ENCODE measurements around the gene CALD1.
"Not testable (repeated sequence)": the region's sequence is repeated elsewhere in the genome, so short reads cannot be mapped to it uniquely, and the experiment has no call there.

The CALD1 gene

GRCh38 chr7:134954197-134955082, 175.0 kb downstream of the CALD1 start:
- peak; percentile 72 for DNase-seq (ENCODE audit: low spot score)

- DNase-seq (ENCODE audit: low spot score) = no peak
Measured at GRCh38 chr7:134957005-134957404, 177.6 kb downstream of the CALD1 start.

- no peak for DNase-seq (ENCODE audit: low spot score)
Measured at GRCh38 chr7:134959810-134960209, 180.4 kb downstream of the CALD1 start.

GRCh38 chr7:134962270-134962780, 182.9 kb downstream of the CALD1 start:
- peak; percentile 46 for DNase-seq (ENCODE audit: low spot score)

- no peak for DNase-seq (ENCODE audit: low spot score)
Measured at GRCh38 chr7:134963036-134963435, 183.6 kb downstream of the CALD1 start.

- no peak for DNase-seq (ENCODE audit: low spot score)
Measured at GRCh38 chr7:134966691-134967090, 187.3 kb downstream of the CALD1 start.

- DNase-seq (ENCODE audit: low spot score) = no peak
Measured at GRCh38 chr7:134968110-134968509, 188.7 kb downstream of the CALD1 start.

GRCh38 chr7:134981645-134982044, 202.2 kb downstream of the CALD1 start:
- not testable (repeated sequence) for DNase-seq (ENCODE audit: low spot score)

GRCh38 chr7:134985894-134986362, 206.5 kb downstream of the CALD1 start:
- DNase-seq (ENCODE audit: low spot score) = no peak

GRCh38 chr7:134986363-134987251, 207.2 kb downstream of the CALD1 start, which contains the start of gene AGBL3:
TSS of gene AGBL3 (plus strand) at chr7:134986508. CDS start at chr7:134987934, 1,426 bp downstream.
- peak; percentile 97 for DNase-seq (ENCODE audit: low spot score)

GRCh38 chr7:134988161-134988560, 208.7 kb downstream of the CALD1 start:
- no peak for DNase-seq (ENCODE audit: low spot score)

- no peak for DNase-seq (ENCODE audit: low spot score)
Measured at GRCh38 chr7:134991469-134992339, 212.3 kb downstream of the CALD1 start.

GRCh38 chr7:134992626-134993179, 213.3 kb downstream of the CALD1 start:
- DNase-seq (ENCODE audit: low spot score) = no peak

GRCh38 chr7:134993877-134994456, 214.5 kb downstream of the CALD1 start:
- DNase-seq (ENCODE audit: low spot score) = no peak

GRCh38 chr7:134995239-134996096, 216.0 kb downstream of the CALD1 start:
- DNase-seq (ENCODE audit: low spot score) = peak; percentile 31

- DNase-seq (ENCODE audit: low spot score) = no peak
Measured at GRCh38 chr7:134996097-134996550, 216.7 kb downstream of the CALD1 start.

- no peak for DNase-seq (ENCODE audit: low spot score)
Measured at GRCh38 chr7:134997214-134997885, 217.9 kb downstream of the CALD1 start.

- no peak for DNase-seq (ENCODE audit: low spot score)
Measured at GRCh38 chr7:134999136-134999535, 219.7 kb downstream of the CALD1 start.

Measured in NAMALWA (cell line).